Measurements from ENCODE around the gene WTAP. TPM values are rescaled to one million over a fixed set of nuclear protein-coding genes. Genes with fewer than 3 reads are reported as not detected.
"Not testable (repeated sequence)": the region's sequence is repeated elsewhere in the genome, so short reads cannot be mapped to it uniquely, and the experiment has no call there.

WTAP gene
- total RNA-seq, 1 donor from 2014 or later: 91.9 TPM

DNA sequence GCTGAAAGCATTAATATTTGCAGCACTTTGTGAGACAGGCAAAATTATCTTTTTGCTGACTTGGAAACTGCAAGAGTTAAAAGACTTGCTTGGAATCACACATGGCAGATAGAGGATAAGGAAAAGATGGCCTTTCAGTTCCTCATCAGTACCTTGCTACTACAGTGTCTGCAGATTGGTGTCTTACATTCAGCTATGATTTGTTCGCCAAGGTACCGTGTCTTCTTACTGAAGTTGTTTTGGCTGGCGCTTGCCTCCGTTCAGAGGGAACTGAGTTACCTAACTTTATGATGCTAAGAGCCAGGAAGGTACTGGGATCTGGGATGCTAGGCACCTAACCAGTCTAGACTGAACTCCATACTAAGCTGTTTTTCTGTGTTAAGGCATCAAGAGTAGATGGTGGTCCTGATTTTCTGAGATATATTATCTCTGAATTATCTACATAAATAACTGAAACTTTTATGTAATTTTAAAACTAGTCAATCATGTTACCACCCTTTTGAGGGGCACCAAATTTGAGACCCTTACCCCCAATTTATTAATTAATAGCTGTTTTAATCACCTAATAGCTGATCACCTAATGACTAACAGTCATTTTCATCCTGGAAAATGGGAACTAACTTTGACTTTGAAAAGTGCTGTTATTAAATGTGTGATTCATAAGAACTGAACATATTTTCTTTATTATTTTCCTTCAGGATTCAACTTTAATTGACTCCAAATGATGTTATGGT, 2.5 kb downstream of the WTAP start:
- DNase-seq: peak; percentile 14

DNA sequence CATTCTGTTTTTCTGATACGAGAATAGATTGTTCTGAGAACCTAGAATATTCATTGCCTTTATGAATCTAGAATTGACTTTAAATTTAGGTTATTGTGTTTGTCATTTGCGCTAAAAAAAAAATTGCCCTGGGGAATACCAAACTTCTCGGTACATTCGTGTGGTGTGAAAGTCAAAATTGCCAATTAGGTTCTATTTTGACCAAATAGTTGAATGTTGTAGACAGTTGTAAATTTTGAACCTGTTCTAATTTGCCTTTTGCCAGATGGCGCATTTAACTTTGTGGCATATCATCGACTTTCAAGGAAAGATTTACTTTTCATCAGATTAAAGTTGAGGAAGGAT, 3.0 kb downstream of the WTAP start:
- no peak for DNase-seq

- DNase-seq: not testable (repeated sequence)
Observed at GRCh38 chr6:159732550-159732949, 5.2 kb downstream of the WTAP start.

- not testable (repeated sequence) for DNase-seq
Observed at GRCh38 chr6:159733395-159733794, 6.1 kb downstream of the WTAP start.

GRCh38 chr6:159736908-159737307, 9.6 kb downstream of the WTAP start:
- no peak for DNase-seq

- DNase-seq: no peak
Observed at GRCh38 chr6:159739341-159739740, 12.0 kb downstream of the WTAP start.

- DNase-seq: no peak
Observed at GRCh38 chr6:159742165-159742564, 14.9 kb downstream of the WTAP start.

GRCh38 chr6:159745081-159745480, 17.8 kb downstream of the WTAP start:
- no peak for DNase-seq

DNA sequence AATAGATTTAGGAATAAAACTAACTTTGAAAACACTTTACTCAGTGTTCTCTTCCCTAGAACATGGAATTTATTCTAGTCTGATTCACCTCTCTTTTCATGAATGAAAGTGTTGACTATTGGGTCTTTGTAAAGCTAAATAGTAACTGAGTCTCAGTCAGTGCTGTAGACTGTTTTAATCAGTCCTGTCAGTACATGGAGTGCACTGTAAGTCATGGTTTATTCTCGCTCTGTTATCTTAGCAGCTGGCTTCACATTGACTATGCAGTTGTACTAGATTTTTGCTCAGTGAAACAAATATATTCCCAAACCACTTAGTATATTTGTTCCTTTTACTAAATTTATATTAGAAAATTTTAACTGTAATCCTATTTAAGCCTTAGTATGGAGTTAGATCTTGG, 19.5 kb downstream of the WTAP start:
- DNase-seq: no peak

DNA sequence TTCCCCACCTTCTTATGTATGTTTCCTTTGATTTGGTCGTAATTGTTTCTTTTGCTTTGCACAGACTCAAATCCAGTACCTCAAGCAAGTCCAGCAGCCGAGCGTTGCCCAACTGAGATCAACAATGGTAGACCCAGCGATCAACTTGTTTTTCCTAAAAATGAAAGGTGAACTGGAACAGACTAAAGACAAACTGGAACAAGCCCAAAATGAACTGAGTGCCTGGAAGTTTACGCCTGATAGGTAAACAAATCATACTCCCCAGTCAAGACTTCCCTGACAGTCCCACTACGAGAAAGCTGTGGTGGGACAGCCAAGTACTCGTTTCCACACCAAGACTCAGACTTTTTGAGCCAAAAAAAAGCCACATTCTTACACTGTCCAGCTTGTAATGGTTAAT, 20.8 kb downstream of the WTAP start:
- not testable (repeated sequence) for DNase-seq

GRCh38 chr6:159751448-159751847, 24.1 kb downstream of the WTAP start:
- no peak for DNase-seq

DNA sequence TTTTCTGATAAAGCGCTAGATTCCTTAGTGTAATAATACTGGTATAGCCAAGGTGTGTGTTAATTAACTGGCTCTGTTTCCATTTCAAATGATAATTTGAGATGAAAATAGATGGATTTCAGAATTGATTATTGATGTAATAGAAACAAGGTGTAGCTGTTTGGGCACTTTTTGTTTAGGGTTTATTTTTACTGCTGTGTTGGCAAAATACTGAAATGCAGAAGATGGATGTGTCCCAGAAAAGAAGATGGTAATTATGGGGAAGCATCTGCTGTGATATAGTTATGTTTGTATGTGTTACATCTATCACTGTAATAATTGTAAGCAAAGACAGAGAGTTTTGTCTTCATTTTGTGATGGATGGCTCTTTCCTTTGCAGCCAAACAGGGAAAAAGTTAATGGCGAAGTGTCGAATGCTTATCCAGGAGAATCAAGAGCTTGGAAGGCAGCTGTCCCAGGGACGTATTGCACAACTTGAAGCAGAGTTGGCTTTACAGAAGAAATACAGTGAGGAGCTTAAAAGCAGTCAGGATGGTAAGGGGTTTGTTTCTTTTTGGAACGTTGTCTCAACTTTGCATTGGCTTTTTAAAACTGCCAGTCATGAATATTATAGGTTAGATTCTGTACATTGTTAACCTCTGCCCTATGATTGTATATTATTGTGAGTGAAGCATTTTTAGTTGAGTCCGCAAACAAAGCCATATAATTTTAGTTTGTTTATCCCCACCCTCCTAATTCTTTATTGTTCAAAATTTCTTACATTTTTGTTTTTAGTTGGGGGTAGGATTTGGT, 26.0 kb downstream of the WTAP start:
- DNase-seq: no peak

DNA sequence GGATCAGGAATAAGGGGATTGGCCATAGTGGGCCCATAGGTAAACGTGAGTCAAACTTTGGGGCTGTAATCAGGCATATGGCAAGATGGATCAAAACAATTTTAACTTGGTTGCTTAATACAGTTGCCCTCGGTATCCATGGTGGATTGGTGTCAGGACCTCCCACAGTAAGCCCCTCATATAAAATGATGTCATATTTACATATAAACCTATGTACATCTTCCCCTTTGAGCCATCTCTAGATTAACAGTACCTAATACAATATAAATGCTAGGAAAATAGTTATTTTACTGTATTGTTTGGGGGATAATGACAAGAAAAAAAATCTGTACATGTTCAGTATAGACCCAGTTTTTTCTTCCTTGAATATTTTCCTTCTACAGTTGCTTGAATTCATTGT, 27.1 kb downstream of the WTAP start:
- DNase-seq: no peak

GRCh38 chr6:159754959-159755914, 27.9 kb downstream of the WTAP start:
- DNase-seq: no peak

- DNase-seq: no peak
Observed at GRCh38 chr6:159756508-159756907, 29.2 kb downstream of the WTAP start.

- DNase-seq: no peak
Observed at GRCh38 chr6:159758031-159759001, 31.0 kb downstream of the WTAP start.

DNA sequence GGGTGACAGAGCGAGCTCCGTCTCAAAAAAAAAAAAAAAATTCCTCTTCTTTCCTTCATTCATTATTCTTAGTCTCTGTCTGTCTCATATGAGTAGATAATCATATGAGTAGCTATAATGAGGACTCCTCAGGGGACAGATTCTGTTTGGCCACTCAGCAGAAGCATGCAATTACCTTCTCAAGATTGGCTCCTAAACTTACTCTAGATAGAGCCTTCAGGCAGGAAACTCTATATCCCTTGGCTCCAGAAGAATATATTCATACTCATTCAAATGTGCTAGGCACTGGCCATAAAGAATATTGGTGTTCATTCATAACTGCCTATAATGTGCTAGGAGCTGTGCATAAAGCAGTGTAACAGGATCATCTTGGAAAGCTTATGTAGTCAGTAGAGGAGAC, 32.3 kb downstream of the WTAP start:
- no peak for DNase-seq

GRCh38 chr6:159760602-159761057, 33.3 kb downstream of the WTAP start:
- no peak for DNase-seq

DNA sequence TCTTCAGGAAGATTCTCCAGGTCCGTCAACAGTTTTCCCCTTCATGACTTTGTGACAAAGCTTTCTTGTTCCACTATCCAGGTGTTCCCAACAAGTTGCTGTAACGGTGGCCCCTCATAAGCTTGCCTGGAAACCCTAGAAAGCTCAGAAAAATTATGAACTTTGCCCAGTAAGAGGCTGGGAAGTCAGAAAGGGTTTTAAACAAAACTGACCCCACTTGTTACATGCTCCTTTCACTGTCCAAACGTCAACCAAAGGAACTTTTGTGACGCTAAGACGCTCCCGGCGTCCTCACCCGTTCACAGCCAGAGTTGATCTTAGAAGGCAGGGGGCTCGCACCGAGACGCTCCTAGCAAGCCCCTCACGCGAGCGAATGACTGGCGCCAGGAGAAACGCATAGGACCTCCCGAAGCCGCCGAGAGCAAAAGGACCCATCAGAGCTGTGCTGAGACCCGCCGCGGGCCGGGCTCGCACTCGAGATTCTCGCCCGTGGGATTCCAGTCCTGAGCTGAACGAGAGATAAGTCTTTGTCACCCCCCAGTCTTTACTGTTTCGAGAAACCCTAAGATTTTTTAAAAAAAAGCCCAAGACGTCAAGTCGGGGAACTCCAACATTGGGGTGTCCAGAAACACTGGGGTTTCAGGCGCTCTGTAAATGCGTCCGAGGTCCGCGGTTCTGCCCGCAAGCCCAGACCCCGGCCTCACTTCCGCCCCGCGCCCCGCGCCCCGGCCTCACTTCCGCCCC, 34.0 kb downstream of the WTAP start:
- no peak for DNase-seq

DNA sequence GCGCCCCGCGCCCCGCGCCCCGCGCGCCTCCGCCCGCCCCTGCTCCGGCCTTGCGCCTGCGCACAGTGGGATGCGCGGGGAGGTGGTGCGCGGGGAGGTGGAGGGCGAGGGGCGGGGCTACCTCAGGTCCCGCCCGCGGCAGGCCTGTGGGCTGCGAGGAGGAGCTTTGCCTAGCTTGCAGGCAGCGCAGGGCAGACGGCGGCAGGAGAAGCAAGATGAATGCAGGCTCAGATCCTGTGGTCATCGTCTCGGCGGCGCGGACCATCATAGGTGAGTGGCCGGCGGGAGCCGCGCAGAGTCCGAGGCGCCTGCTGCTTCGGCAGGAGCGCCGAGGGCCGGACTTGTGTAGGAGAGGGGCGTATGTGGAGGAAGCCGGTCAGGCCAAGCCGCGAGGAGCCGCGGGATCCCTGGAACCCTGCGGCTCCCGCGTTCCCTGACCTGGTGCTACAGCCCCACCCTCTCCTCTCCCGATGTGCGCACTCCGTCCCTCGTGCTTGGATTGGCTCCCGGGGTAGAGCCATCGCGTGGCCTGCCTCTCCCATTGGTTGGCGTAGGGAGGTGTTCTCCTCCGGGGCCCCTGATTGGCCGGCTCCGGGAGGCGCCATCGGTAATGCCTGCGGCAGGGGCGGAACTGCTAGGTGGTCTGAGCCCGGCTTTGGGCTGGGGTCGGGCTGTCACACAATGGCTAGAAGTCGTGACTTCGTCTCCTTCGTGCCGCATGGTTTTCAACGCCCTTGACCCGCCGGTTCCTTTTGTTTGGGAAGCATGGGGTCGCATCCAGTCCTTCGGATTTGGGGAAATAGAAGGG, 34.8 kb downstream of the WTAP start, which contains the start of gene ACAT2:
TSS of gene ACAT2 (plus strand) at position 173 of the 808 bp plus-strand sequence. CDS start at position 216, 43 bp downstream.
- peak; percentile 90 for DNase-seq
